ENCODE measurements around the gene LPAR1.
"Not testable (repeated sequence)": the region's sequence is repeated elsewhere in the genome, so short reads cannot be mapped to it uniquely, and the experiment has no call there.

Gene LPAR1

DNA sequence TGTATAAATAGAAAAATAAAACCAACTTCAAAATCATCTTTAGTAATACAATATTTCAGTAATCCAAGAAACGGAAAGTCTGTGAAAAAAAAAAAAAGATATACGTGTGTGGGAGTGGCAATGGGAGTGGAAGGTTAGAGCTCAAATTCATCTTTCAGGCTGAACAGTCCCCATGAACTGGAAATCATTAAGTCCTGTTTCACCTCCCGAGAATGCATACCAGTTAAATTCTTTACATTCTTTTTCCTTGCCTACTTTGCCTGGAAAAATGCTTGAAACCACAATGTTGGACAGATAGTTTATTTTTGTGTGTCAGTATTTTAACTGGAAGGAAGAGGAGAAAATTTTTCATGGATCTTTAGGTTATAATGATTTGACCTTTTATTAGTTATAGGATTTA, 202.9 kb downstream of the LPAR1 start:
- TF ChIP-seq CTCF (IDR thresholded peaks at IDR 0.05; ENCODE audit: low read depth, low read length), result no peak
- no peak overlapping the region for H3K4me3 ChIP-seq (replicated peaks in 1 of 2; ENCODE audit: low read depth in 2 of 2, low read length in 2 of 2)
- peak; percentile 82 to 91 for DNase-seq (ENCODE audit: low read depth in 2 of 2)

- no peak for DNase-seq (ENCODE audit: low read depth in 2 of 2)
- H3K4me3 ChIP-seq (replicated peaks in 1 of 2; ENCODE audit: low read depth in 2 of 2, low read length in 2 of 2), result no peak overlapping the region
- TF ChIP-seq CTCF (IDR thresholded peaks at IDR 0.05; ENCODE audit: low read depth, low read length), result no peak
These were observed 205.3 kb downstream of the LPAR1 start for GRCh38 chr9:110832926-110833325.

- TF ChIP-seq CTCF (IDR thresholded peaks at IDR 0.05; ENCODE audit: low read depth, low read length), result no peak
- no peak for DNase-seq (ENCODE audit: low read depth in 2 of 2)
- H3K4me3 ChIP-seq (replicated peaks in 1 of 2; ENCODE audit: low read depth in 2 of 2, low read length in 2 of 2), result no peak overlapping the region
These were observed 207.8 kb downstream of the LPAR1 start for GRCh38 chr9:110830495-110830894.

DNA sequence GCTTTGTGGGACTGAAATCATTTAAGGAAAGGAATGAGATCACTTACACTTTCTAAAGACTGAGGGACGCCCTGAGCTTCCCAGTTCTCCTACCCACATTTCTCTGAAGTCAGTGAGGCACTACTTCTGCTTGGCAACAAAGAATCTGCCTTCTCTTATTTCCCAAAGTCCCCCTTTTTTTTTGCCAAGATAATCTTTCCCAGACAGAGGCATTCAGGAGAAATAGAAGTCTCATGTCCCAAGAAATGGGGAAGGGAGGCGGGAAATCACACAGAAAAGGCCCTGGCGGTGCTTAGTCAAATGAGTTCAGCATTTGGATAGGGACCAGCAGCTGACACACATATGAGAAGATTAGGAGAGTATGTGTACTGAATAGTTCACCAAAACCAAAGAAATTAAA, 210.0 kb downstream of the LPAR1 start:
- DNase-seq (ENCODE audit: low read depth in 2 of 2), result peak; percentile 58 to 80
- no peak overlapping the region for H3K4me3 ChIP-seq (replicated peaks in 1 of 2; ENCODE audit: low read depth in 2 of 2, low read length in 2 of 2)
- TF ChIP-seq CTCF (IDR thresholded peaks at IDR 0.05; ENCODE audit: low read depth, low read length), result no peak

GRCh38 chr9:110826400-110826799, 211.9 kb downstream of the LPAR1 start:
- not testable (repeated sequence) for DNase-seq (ENCODE audit: low read depth in 2 of 2); H3K4me3 ChIP-seq (replicated peaks in 1 of 2; ENCODE audit: low read depth in 2 of 2, low read length in 2 of 2)

DNA sequence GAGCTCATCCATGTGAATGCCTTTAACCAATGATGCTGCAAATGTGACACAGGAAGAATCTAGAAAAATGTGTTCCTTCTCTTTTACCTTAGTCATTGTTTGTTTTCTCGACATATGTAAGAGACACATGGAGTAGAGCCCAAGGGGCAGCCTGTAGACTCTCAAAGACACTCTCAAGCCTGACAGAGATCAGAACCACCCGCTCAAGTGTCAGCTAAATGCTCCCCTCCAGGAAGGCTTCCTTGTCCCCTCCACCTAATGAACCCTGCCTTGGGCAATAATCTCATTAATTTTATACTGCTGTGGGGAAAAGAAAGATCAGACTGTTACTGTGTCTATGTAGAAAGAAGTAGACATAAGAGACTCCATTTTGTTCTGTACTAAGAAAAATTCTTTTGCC, 212.3 kb downstream of the LPAR1 start:
- TF ChIP-seq CTCF (IDR thresholded peaks at IDR 0.05; ENCODE audit: low read depth, low read length), result no peak
- H3K4me3 ChIP-seq (replicated peaks in 1 of 2; ENCODE audit: low read depth in 2 of 2, low read length in 2 of 2), result no peak overlapping the region
- DNase-seq (ENCODE audit: low read depth in 2 of 2), result no peak

- not testable (repeated sequence) for DNase-seq (ENCODE audit: low read depth in 2 of 2); H3K4me3 ChIP-seq (replicated peaks in 1 of 2; ENCODE audit: low read depth in 2 of 2, low read length in 2 of 2)
These were observed 213.1 kb downstream of the LPAR1 start for GRCh38 chr9:110825129-110825528.
